Loucy (cell line): ENCODE measurements around the gene FOSB.

Experiments
- H2AFZ ChIP-seq: fragments of 200-600 bp; sonication (generic); 2 replicates; pipeline ENCODE4 v1.6.0; 2016; ENCODE audit warnings: antibody characterized with exemption, mild to moderate bottlenecking, low read length, moderate library complexity
- H3F3A ChIP-seq: fragments of 200-600 bp; 2 replicates; pipeline ENCODE4 v1.6.0; 2016; ENCODE audit warnings: antibody characterized with exemption, low read depth, mild to moderate bottlenecking
- H3K27me3 ChIP-seq: fragments of 200-600 bp; sonication (generic); 2 replicates; pipeline ENCODE4 v1.6.1; 2014; ENCODE audit warnings: low read length, mild to moderate bottlenecking; ENCODE audit not compliant: insufficient read depth, poor library complexity, severe bottlenecking
- H3K36me3 ChIP-seq: fragments of 200-600 bp; sonication (generic); 2 replicates; pipeline ENCODE4 v1.6.1; 2016; ENCODE audit warnings: low read length; ENCODE audit not compliant: insufficient read depth
- H3K4me1 ChIP-seq: fragments of 200-600 bp; sonication (generic); 2 replicates; pipeline ENCODE4 v1.5.1; 2014; ENCODE audit warnings: low read length, mild to moderate bottlenecking; ENCODE audit not compliant: insufficient read depth, poor library complexity, severe bottlenecking
- H3K4me2 ChIP-seq: fragments of 200-600 bp; sonication (generic); 2 replicates; pipeline ENCODE4 v1.6.0; 2014; ENCODE audit warnings: antibody characterized with exemption, low read length, low read depth, mild to moderate bottlenecking; ENCODE audit not compliant: poor library complexity, severe bottlenecking
- H3K4me3 ChIP-seq: fragments of 200-600 bp; sonication (generic); 2 replicates; pipeline ENCODE4 v1.5.1; 2014; ENCODE audit warnings: low read length, mild to moderate bottlenecking, mixed read lengths; ENCODE audit not compliant: poor library complexity, severe bottlenecking
- H3K79me2 ChIP-seq: fragments of 200-600 bp; sonication (generic); 2 replicates; pipeline ENCODE4 v1.6.1; 2014; ENCODE audit warnings: low read length; ENCODE audit not compliant: insufficient read depth
- H3K9ac ChIP-seq: fragments of 200-600 bp; sonication (generic); 2 replicates; pipeline ENCODE4 v1.6.0; 2014; ENCODE audit warnings: mild to moderate bottlenecking, low read depth, low read length, moderate library complexity; ENCODE audit not compliant: poor library complexity, severe bottlenecking
- H3K9me2 ChIP-seq: fragments of 200-600 bp; sonication (generic); replicated peaks from 2 replicates; pipeline ENCODE4 v1.6.1; 2016; ENCODE audit warnings: low read depth, low read length, mixed read lengths
- H3K9me3 ChIP-seq: fragments of 200-600 bp; sonication (generic); 2 replicates; pipeline ENCODE4 v1.6.1; 2014; ENCODE audit warnings: mild to moderate bottlenecking, antibody characterized with exemption, low read length, low read depth; ENCODE audit not compliant: insufficient read depth
- H4K20me1 ChIP-seq: fragments of 200-600 bp; sonication (generic); 2 replicates; pipeline ENCODE4 v1.6.0; 2014; ENCODE audit warnings: antibody characterized with exemption, low read length, mild to moderate bottlenecking; ENCODE audit not compliant: insufficient read depth, poor library complexity, severe bottlenecking
- EZH2phosphoT487 ChIP-seq: fragments of 200-600 bp; IDR thresholded peaks from 2 replicates; pipeline ENCODE4 v1.6.1; 2018; ENCODE audit warnings: antibody characterized with exemption, mild to moderate bottlenecking, moderate library complexity, borderline replicate concordance
- TF ChIP-seq, protein P1 (sequence below): fragments of 200-600 bp; sonication (generic); conservative IDR thresholded peaks from 2 replicates; pipeline ENCODE4 v1.5.1; 2014; ENCODE audit warnings: mild to moderate bottlenecking, antibody characterized with exemption, low read length

The FOSB gene

DNA sequence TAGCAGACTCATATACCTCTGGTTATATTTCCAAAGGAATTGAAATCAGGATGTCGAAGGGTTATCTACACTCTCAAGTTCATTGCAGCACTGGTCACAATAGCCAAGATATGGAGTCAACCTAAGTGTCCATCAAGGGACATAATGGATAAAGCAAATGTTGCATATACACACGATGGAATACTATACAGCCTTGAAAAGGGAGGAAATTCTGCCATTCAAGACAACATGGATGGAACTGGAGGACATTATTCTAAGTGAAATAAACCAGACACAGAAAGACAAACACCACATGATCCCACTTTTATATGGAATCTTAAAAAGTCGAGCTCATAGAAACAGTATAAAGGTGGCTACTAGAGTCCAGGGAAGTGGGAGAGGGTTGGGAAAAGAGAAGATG lies 30.5 kb upstream of the FOSB start:
- no peaks in the 10 kb centered on the region for H3F3A ChIP-seq
- H3K27me3 ChIP-seq, result no peaks in the 10 kb centered on the region
- H3K4me1 ChIP-seq, result peaks cover 5% of the 10 kb centered on the region
- no peak overlapping the region for H3K9ac ChIP-seq
- TF ChIP-seq, protein P1, sequence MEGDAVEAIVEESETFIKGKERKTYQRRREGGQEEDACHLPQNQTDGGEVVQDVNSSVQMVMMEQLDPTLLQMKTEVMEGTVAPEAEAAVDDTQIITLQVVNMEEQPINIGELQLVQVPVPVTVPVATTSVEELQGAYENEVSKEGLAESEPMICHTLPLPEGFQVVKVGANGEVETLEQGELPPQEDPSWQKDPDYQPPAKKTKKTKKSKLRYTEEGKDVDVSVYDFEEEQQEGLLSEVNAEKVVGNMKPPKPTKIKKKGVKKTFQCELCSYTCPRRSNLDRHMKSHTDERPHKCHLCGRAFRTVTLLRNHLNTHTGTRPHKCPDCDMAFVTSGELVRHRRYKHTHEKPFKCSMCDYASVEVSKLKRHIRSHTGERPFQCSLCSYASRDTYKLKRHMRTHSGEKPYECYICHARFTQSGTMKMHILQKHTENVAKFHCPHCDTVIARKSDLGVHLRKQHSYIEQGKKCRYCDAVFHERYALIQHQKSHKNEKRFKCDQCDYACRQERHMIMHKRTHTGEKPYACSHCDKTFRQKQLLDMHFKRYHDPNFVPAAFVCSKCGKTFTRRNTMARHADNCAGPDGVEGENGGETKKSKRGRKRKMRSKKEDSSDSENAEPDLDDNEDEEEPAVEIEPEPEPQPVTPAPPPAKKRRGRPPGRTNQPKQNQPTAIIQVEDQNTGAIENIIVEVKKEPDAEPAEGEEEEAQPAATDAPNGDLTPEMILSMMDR, result no peak
- no peak for TF ChIP-seq EZH2phosphoT487
- H3K79me2 ChIP-seq, result no peaks in the 10 kb centered on the region
- no peaks in the 10 kb centered on the region for H3K9me3 ChIP-seq
- H3K4me2 ChIP-seq, result no peak overlapping the region
- no peaks in the 10 kb centered on the region for H3K36me3 ChIP-seq
- H3K9me2 ChIP-seq, result no peaks in the 10 kb centered on the region
- no peak overlapping the region for H2AFZ ChIP-seq
- H3K4me3 ChIP-seq, result no peak overlapping the region
- no peaks in the 10 kb centered on the region for H4K20me1 ChIP-seq

DNA sequence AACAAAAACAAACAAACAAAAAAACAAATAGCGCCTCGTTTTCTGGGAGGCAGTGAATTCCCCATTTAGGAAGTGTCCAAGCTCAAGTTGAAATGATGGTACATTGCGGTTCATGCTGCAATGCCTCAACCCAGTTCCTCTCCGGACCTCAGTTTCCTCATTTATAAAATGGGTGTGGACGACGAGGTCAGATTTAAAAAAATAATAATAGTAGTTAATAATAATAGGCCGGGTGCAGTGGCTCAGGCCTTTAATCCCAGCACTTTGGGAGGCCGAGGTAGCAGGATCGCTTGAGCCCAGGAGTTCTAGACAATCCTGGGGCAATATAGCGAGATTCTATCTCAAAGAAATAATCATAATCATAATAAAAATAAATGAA lies 28.6 kb upstream of the FOSB start:
- no peaks in the 10 kb centered on the region for H3K9me2 ChIP-seq
- no peaks in the 10 kb centered on the region for H3F3A ChIP-seq
- H3K4me2 ChIP-seq, result peak overlapping the region; percentile 64
- no peaks in the 10 kb centered on the region for H4K20me1 ChIP-seq
- H3K4me1 ChIP-seq, result peaks cover 15% of the 10 kb centered on the region
- TF ChIP-seq, protein P1, result no peak
- no peak for TF ChIP-seq EZH2phosphoT487
- H3K9ac ChIP-seq, result no peak overlapping the region
- H3K79me2 ChIP-seq, result no peaks in the 10 kb centered on the region
- peak overlapping the region; percentile 79 for H3K4me3 ChIP-seq
- no peaks in the 10 kb centered on the region for H3K27me3 ChIP-seq
- no peaks in the 10 kb centered on the region for H3K9me3 ChIP-seq
- no peaks in the 10 kb centered on the region for H3K36me3 ChIP-seq
- peak overlapping the region; percentile 83; the same call in 1 of the 2 replicates for H2AFZ ChIP-seq

DNA sequence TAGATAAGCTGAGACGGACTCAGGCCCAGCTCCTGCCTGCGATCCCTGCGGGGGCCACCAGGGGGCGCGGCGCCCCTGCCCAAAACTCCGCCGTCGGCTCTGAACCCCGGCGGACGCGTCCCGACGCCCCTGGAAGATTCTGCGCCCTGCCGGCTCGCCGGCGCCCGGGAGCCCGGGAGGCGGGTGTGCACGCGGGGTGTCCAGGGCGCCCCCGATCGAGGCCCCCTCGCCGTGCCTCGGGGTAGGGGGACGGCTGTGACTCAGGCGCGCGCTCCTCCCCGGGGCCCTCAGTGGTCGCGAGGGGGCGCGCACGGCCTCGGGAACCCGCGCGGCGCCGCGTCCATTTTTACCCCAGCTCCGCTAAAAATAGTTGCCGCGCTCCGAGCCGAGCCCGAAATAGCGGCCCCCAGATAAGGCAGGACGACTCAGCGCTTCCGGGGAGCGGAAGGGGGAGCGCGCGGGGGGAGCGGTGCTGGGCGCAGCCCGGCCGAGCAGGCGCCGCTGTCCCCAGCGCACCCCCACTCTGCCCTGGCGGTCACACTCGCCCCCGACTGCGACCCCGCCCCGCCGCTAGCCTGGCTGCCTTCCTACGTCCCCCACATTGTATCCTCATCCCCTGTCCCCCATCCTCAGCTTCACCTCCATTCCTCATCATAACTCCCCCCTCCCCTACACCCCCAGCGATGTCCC lies 28.1 kb upstream of the FOSB start:
- no peaks in the 10 kb centered on the region for H3K36me3 ChIP-seq
- no peaks in the 10 kb centered on the region for H4K20me1 ChIP-seq
- peak overlapping the region; percentile 64 for H3K4me2 ChIP-seq
- peak overlapping the region; percentile 59 for H3K9ac ChIP-seq
- H3F3A ChIP-seq, result no peaks in the 10 kb centered on the region
- H3K9me2 ChIP-seq, result no peaks in the 10 kb centered on the region
- H3K9me3 ChIP-seq, result no peaks in the 10 kb centered on the region
- H3K4me1 ChIP-seq, result peaks cover 15% of the 10 kb centered on the region
- peak overlapping the region; percentile 79 for H3K4me3 ChIP-seq
- H3K79me2 ChIP-seq, result no peaks in the 10 kb centered on the region
- peak overlapping the region; percentile 83 for H2AFZ ChIP-seq
- no peaks in the 10 kb centered on the region for H3K27me3 ChIP-seq
- TF ChIP-seq EZH2phosphoT487, result no peak
- TF ChIP-seq, protein P1, result peak; percentile 91
